Mesendoderm (in vitro differentiated cells): ENCODE measurements around the gene PI16.

Experiments
- DNase-seq: peaks from one replicate; pipeline ENCODE4 v3.0.0; 2013
- H2AK5ac ChIP-seq: 2 replicates; pipeline ENCODE4 v1.6.1; 2013; ENCODE audit warnings: low read length, inconsistent platforms
- H2BK120ac ChIP-seq: 2 replicates; pipeline ENCODE4 v1.6.1; 2013; ENCODE audit warnings: low read depth, mild to moderate bottlenecking, low read length, moderate library complexity, mixed read lengths
- H2BK15ac ChIP-seq: replicated peaks from 2 replicates; pipeline ENCODE4 v1.6.1; 2013; ENCODE audit warnings: low read depth, mild to moderate bottlenecking, moderate library complexity
- H2BK5ac ChIP-seq: 2 replicates; pipeline ENCODE4 v1.6.1; 2013; ENCODE audit warnings: low read length, inconsistent platforms
- H3K18ac ChIP-seq: 2 replicates; pipeline ENCODE4 v1.6.1; 2013; ENCODE audit warnings: mild to moderate bottlenecking, low read length, mixed read lengths
- H3K23ac ChIP-seq: one replicate; pipeline ENCODE4 v1.6.1; 2013; ENCODE audit warnings: low read length
- H3K27ac ChIP-seq: 2 replicates; pipeline ENCODE4 v1.5.1; 2013; ENCODE audit warnings: low read depth, mild to moderate bottlenecking, inconsistent platforms, low read length, moderate library complexity
- H3K27me3 ChIP-seq: 2 replicates; pipeline ENCODE4 v1.6.1; 2013; ENCODE audit warnings: low read length, control low read depth, mild to moderate bottlenecking, inconsistent platforms; ENCODE audit not compliant: insufficient read depth, poor library complexity
- H3K36me3 ChIP-seq: 2 replicates; pipeline ENCODE4 v1.6.1; 2013; ENCODE audit warnings: low read length, inconsistent platforms; ENCODE audit not compliant: control insufficient read depth, insufficient read depth
- H3K4ac ChIP-seq: one replicate; pipeline ENCODE4 v1.6.1; 2013; ENCODE audit warnings: low read depth, mild to moderate bottlenecking, low read length, moderate library complexity
- H3K4me1 ChIP-seq: 2 replicates; pipeline ENCODE4 v1.6.1; 2013; ENCODE audit warnings: low read depth, low read length, inconsistent platforms; ENCODE audit not compliant: control insufficient read depth
- H3K4me2 ChIP-seq: 2 replicates; pipeline ENCODE4 v1.6.1; 2013; ENCODE audit warnings: low read length
- H3K4me3 ChIP-seq: 2 replicates; pipeline ENCODE4 v1.5.1; 2013; ENCODE audit warnings: mild to moderate bottlenecking, low read length
- H3K56ac ChIP-seq: one replicate; pipeline ENCODE4 v1.6.1; 2013; ENCODE audit warnings: low read length
- H3K79me1 ChIP-seq: 2 replicates; pipeline ENCODE4 v1.6.1; 2013; ENCODE audit warnings: low read length, inconsistent platforms
- H3K79me2 ChIP-seq: 2 replicates; pipeline ENCODE4 v1.6.1; 2013; ENCODE audit warnings: mild to moderate bottlenecking, low read length; ENCODE audit not compliant: control insufficient read depth, insufficient read depth
- H3K9ac ChIP-seq: 2 replicates; pipeline ENCODE4 v1.6.1; 2013; ENCODE audit warnings: low read length, inconsistent platforms
- H4K5ac ChIP-seq: one replicate; pipeline ENCODE4 v1.6.1; 2013; ENCODE audit warnings: low read length
- H4K8ac ChIP-seq: one replicate; pipeline ENCODE4 v1.6.1; 2013; ENCODE audit warnings: low read depth, mild to moderate bottlenecking, control low read depth, low read length, moderate library complexity
- WGBS: extraction: QIAGEN DNeasy Blood & Tissue Kit; methylation state at CpG from one replicate; pipeline ENCODE4 v1.1.7; 2013; ENCODE audit warnings: low lambda C conversion rate, missing lambda C conversion rate; ENCODE audit not compliant: insufficient coverage; ENCODE audit errors: extremely low coverage; 5-methylcytosine and 5-hydroxymethylcytosine counted together

PI16 gene

DNA sequence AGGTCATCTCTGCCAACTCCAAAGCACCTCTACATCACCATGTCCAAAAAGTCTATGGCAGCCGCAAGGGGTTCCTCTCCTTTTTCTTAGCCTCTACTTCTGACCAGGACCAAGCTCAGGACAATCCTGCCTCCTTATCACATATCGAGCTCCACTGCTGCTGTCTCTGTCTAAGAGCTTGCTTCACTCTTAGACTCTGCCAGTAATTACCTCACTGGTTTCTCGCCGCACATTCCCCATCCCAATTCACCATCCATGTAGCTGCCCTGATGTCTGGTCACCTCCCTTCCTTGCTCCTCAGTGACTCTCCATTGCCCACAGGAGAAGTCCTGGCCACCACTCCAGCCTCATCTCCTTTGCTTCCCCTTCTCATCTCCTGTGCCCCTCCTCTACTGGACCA is 24.1 kb upstream of the PI16 start:
- Histone ChIP-seq H3K18ac (no peak overlapping the region), H4K8ac (no peak overlapping the region), H3K4ac (no peak overlapping the region), H3K23ac (no peak overlapping the region), H4K5ac (no peak overlapping the region), H2BK120ac (no peak overlapping the region), H3K56ac (no peak overlapping the region), H3K4me2 (no peak overlapping the region), H2BK5ac (no peak overlapping the region), H3K4me1 (no peaks in the 10 kb centered on the region), H3K27me3 (no peaks in the 10 kb centered on the region), H2AK5ac (no peak overlapping the region), H3K79me1 (no peaks in the 10 kb centered on the region), H3K4me3 (no peak overlapping the region), H3K79me2 (no peaks in the 10 kb centered on the region), H3K9ac (no peak overlapping the region), H3K27ac (no peak overlapping the region), H2BK15ac (no peak overlapping the region), H3K36me3 (no peaks in the 10 kb centered on the region)
- DNase-seq, result no peak
- WGBS, result no CpG with 5 or more reads among the region's 4 CpGs

DNA sequence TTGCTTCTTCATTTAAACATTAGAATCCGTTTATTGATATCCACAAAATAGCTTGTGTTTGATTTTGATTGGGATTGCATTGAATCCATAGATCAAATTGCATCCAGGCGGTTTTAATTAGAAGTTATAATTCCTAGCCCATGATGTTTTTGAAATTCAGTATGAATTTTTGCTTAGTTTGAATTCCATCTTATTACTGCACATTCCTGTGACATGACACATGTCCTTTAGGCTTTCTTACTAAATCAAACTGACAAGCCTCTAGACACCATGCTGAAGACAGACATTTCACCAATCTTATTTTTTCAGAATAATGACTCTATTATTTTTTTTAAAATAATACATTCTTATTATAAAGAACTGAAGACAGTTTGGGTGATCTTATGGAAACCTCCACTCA is 21.4 kb upstream of the PI16 start:
- Histone ChIP-seq H3K23ac (no peak overlapping the region), H3K79me1 (no peaks in the 10 kb centered on the region), H3K79me2 (no peaks in the 10 kb centered on the region), H3K4me2 (no peak overlapping the region), H3K27ac (no peak overlapping the region), H3K4ac (no peak overlapping the region), H2BK120ac (no peak overlapping the region), H2BK15ac (no peak overlapping the region), H3K9ac (no peak overlapping the region), H2AK5ac (no peak overlapping the region), H3K36me3 (no peaks in the 10 kb centered on the region), H4K5ac (no peak overlapping the region), H3K4me1 (no peaks in the 10 kb centered on the region), H2BK5ac (no peak overlapping the region), H3K18ac (no peak overlapping the region), H4K8ac (no peak overlapping the region), H3K27me3 (no peaks in the 10 kb centered on the region), H3K56ac (no peak overlapping the region), H3K4me3 (no peak overlapping the region)
- no peak for DNase-seq
- WGBS, result no CpG with 5 or more reads among the region's 2 CpGs

DNA sequence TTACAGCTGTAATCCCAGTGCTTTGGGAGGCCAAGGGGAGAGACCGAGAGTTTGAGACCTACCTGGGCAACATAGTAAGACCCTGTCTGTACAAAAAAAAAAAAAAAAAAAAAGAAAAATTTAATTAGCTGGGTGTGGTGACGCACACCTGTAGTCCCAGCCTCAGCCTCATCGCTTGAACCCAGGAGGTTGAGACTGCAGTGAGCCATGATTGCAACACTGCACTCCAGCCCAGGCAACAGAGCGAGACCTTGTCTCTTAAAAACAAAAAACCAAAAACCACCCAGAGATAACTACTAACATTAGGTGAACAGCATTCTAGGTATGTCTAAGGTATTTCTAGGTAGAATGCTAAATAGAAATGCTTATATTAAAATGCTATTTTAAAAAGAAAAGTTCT is 21.0 kb upstream of the PI16 start:
- Histone ChIP-seq H3K79me2 (no peaks in the 10 kb centered on the region), H3K23ac (no peak overlapping the region), H2AK5ac (no peak overlapping the region), H3K79me1 (no peaks in the 10 kb centered on the region), H3K36me3 (no peaks in the 10 kb centered on the region), H2BK5ac (no peak overlapping the region), H3K56ac (no peak overlapping the region), H3K9ac (no peak overlapping the region), H3K27me3 (no peaks in the 10 kb centered on the region), H2BK120ac (no peak overlapping the region), H2BK15ac (no peak overlapping the region), H3K4me2 (no peak overlapping the region), H4K5ac (no peak overlapping the region), H3K18ac (no peak overlapping the region), H3K4me1 (no peaks in the 10 kb centered on the region), H3K27ac (no peak overlapping the region), H4K8ac (no peak overlapping the region), H3K4me3 (no peak overlapping the region), H3K4ac (no peak overlapping the region)
- no peak for DNase-seq
- no CpG with 5 or more reads among the region's 4 CpGs for WGBS

DNA sequence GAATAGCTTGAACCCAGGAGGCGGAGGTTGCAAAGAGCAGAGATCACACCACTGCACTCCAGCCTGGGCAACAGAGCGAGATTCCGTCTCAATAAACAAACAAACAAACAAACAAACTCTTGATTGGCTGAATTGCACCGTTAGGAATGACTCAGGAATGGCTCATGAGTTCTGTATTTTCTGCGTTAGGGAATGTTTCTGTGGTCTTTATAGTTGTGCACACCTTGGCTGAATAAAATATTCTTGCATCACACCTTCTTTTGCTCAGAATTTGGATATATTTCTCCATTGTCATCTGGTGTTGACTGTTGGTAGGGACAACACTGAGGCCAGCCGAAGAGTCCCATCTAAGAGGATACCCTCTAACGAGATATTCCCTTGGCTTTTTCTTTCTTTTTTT is 19.6 kb upstream of the PI16 start:
- Histone ChIP-seq H3K4me1 (no peaks in the 10 kb centered on the region), H3K4me3 (no peak overlapping the region), H3K79me2 (no peaks in the 10 kb centered on the region), H3K27me3 (no peaks in the 10 kb centered on the region), H3K79me1 (no peaks in the 10 kb centered on the region), H3K27ac (no peak overlapping the region), H3K23ac (no peak overlapping the region), H2BK120ac (no peak overlapping the region), H3K4ac (no peak overlapping the region), H2AK5ac (no peak overlapping the region), H3K18ac (no peak overlapping the region), H2BK5ac (no peak overlapping the region), H4K5ac (no peak overlapping the region), H3K36me3 (no peaks in the 10 kb centered on the region), H3K9ac (no peak overlapping the region), H4K8ac (no peak overlapping the region), H3K56ac (no peak overlapping the region), H3K4me2 (no peak overlapping the region), H2BK15ac (no peak overlapping the region)
- DNase-seq, result no peak
- no CpG with 5 or more reads among the region's 7 CpGs for WGBS

DNA sequence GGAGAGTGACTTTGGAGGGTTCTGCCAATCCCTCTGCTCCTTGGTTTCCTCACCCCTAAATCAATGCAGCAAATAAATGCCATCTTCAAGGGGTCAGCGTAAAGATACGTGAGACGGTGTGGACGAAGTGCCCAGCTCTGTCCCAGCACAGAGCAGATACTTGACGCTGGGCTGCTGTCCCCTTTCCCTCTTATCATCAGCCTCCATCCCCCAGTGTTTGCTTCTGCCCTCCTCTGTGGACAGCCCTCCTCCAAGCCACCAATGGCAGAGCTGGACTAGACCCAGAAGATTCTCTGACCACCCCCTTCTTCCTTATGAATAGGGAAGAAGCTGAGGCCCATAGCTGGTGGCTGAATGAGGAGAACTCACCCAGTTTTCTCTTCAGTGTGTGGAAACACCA is 17.7 kb upstream of the PI16 start:
- no peak overlapping the region for H3K4me3 ChIP-seq
- H3K79me1 ChIP-seq, result no peaks in the 10 kb centered on the region
- no peak overlapping the region for H3K4ac ChIP-seq
- H2BK5ac ChIP-seq, result no peak overlapping the region
- H3K23ac ChIP-seq, result no peak overlapping the region
- no peaks in the 10 kb centered on the region for H3K27me3 ChIP-seq
- no peak overlapping the region for H3K18ac ChIP-seq
- no peaks in the 10 kb centered on the region for H3K36me3 ChIP-seq
- no peak overlapping the region for H3K56ac ChIP-seq
- H2BK120ac ChIP-seq, result no peak overlapping the region
- no peak for DNase-seq
- no peaks in the 10 kb centered on the region for H3K79me2 ChIP-seq
- no peak overlapping the region for H4K5ac ChIP-seq
- no peak overlapping the region for H3K4me2 ChIP-seq
- H3K9ac ChIP-seq, result no peak overlapping the region
- H2AK5ac ChIP-seq, result no peak overlapping the region
- H3K4me1 ChIP-seq, result no peaks in the 10 kb centered on the region
- H4K8ac ChIP-seq, result no peak overlapping the region
- no peak overlapping the region for H2BK15ac ChIP-seq
- no peak overlapping the region for H3K27ac ChIP-seq
- whole genome bisulfite sequencing, result no CpG with 5 or more reads among the region's 5 CpGs

DNA sequence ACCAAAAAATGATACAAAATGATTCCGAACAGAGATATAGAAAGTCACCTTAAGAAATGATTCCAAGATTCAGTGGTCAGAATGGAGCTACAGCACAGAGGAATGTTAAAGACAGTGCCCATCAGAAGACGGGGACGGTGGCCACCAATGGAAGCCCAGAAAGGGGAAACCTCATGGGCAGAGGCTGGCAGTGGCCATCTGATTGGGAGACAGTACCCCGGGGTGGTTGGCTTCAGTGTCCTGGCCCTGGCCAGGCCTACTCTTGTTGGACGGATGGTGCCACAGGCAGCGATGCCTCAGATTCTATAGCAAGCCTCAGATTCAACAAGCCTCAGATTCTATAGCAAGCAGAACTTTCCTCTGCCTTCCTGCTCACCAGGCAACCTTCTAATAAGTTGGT is 16.6 kb upstream of the PI16 start:
- no peak overlapping the region for H3K56ac ChIP-seq
- no peak overlapping the region for H4K8ac ChIP-seq
- no peak overlapping the region for H3K4me2 ChIP-seq
- no CpG with 5 or more reads among the region's 6 CpGs for WGBS
- no peak overlapping the region for H3K4me3 ChIP-seq
- H3K23ac ChIP-seq, result no peak overlapping the region
- H3K9ac ChIP-seq, result no peak overlapping the region
- H3K18ac ChIP-seq, result no peak overlapping the region
- H3K4me1 ChIP-seq, result no peaks in the 10 kb centered on the region
- no peak overlapping the region for H2BK5ac ChIP-seq
- H3K36me3 ChIP-seq, result no peaks in the 10 kb centered on the region
- H4K5ac ChIP-seq, result no peak overlapping the region
- H2BK120ac ChIP-seq, result no peak overlapping the region
- H3K27me3 ChIP-seq, result no peaks in the 10 kb centered on the region
- H3K27ac ChIP-seq, result no peak overlapping the region
- H3K79me1 ChIP-seq, result no peaks in the 10 kb centered on the region
- no peak overlapping the region for H2BK15ac ChIP-seq
- no peak overlapping the region for H3K4ac ChIP-seq
- H2AK5ac ChIP-seq, result no peak overlapping the region
- H3K79me2 ChIP-seq, result no peaks in the 10 kb centered on the region
- DNase-seq, result no peak
